Epidermal melanocyte (primary cell): ENCODE measurements around the gene GAA.

Experiments used
- DNase-seq: peaks from one replicate; pipeline ENCODE4 v3.0.0; 2011; ENCODE audit warnings: low spot score; ENCODE audit not compliant: insufficient read length

The GAA gene

DNA sequence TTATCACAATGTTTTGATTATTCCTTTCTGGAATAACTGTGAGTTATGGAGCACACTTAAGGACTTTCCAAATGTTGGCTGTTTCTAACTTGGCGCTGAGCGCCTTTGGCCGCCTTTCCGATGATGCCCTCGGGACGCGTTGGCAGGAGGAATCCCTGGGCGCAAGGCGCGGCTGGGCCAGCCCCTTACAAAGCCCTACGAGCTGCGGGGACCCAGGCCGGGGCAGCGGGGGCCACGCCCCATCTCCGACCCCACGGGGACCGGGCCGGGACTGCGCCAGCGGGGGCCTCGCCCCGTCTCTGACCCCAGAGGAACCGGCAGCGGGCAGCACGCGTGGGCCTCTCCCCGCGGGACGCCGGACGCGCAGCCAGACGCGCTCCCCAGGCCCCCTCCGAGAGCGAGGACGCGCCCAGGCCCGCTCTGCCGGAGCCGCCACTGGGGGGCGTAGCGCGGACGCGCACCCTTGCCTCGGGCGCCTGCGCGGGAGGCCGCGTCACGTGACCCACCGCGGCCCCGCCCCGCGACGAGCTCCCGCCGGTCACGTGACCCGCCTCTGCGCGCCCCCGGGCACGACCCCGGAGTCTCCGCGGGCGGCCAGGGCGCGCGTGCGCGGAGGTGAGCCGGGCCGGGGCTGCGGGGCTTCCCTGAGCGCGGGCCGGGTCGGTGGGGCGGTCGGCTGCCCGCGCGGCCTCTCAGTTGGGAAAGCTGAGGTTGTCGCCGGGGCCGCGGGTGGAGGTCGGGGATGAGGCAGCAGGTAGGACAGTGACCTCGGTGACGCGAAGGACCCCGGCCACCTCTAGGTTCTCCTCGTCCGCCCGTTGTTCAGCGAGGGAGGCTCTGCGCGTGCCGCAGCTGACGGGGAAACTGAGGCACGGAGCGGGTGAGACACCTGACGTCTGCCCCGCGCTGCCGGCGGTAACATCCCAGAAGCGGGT, at the start of gene GAA:
Gene GAA, plus strand, starts transcription at position 571 of the 935 bp plus-strand sequence. CDS start 3,006 bp downstream, outside the sequence.
- peak; percentile 94 for DNase-seq

DNA sequence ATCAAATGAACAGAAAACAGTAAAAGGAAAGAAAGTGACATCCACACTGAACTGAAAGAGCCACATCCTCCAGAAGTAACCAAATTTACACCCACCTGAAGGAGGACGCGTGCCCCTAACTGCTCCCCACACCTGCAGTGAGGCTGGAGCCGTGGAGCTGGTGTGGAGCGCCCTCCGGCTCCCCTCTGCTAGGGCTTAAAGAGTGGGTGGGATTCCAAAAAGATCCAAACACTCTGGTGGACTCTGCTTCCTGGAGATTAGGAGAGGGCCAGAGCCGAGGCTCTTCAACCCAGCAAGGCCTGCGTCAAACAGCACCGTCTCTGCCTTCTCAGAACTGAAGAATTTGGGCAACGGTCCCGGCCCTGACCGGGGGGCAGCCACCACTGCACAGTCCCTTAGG, 49.7 kb upstream of the GAA start:
- no peak for DNase-seq

DNA sequence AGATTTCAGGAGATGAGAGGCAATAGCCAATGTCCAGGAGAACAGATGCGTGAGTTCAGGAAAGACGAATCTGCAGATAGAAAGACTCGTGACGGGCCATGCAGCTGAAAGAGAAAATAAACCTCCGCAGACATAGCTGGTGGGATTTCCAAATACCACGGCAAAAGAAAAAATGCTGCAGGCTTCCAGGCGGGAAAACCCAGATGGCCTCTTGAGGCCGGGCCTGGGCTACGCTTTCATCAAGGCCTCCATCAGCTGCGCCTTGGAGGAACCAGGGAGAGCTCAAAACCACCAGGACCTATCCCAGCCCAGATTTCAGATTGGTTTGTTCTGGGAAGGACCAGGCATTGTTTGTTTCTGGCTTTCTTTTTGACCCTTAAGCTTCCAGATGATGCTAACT, 48.3 kb upstream of the GAA start:
- DNase-seq, result no peak

DNA sequence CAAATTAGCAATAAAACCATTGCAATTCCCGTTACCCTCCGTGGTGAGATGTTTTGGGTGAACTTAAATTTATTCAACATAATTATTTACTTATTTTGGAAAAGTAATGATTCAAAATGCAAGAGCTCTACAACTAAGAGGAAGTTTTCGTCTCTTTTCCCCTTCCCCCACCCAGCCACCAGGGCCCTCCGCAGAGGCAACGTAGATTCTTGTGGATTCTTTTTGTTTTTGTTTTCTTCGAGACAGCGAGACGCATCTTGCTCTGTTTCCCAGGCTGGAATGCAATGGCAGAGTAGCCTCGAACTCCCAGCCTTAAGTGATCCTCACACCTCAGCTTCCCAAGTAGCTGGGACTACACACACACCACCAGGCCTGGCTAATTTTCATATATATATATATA, 45.8 kb upstream of the GAA start:
- no peak for DNase-seq

DNA sequence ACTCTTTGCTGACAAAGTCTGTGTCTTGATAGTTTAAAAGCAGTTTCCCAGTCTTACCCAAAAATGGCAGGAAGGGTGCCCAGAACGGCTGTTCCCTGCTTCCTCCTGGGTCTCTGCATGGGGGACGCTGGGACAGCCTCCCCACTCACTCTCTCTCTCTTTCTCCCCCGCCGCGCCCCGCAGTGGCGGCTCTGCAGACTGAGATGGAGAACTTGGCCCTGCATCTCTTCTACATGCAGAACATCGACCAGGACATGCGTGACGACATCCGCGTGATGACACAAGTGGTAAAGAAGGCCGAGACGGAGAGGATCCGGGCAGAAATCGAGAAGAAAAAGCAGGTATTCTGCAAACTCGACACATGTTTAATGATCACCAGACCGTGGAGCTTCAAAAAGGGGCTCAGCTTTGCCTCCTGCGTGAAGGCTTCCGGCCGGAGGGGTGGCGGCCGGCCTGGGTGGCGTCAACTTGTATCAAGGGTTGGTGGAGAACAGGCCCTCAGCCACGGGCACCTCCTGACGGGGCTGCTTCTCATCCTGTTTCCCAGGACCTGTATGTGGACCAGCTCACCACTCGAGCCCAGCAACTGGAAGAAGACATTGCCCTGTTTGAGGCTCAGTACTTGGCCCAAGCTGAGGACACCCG, 42.9 kb upstream of the GAA start:
- DNase-seq, result no peak

DNA sequence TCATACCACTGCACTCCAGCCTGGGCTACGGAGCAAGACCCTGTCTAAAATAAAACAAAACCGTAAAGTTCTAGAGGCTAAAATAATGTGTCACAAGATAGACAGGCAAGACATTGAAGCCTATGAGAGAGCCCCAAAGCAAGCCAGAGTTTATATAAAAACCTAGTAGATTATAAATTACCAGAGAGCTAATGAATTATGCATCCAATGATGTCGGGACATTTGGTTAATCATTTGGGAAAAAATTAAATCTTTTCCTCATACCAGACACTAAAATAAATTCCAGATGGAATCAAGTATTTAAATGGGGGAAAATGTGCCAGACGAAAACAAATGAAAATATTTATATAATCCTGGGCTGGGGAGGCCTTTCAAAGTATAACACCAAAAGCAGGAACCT, 40.7 kb upstream of the GAA start:
- DNase-seq, result no peak

DNA sequence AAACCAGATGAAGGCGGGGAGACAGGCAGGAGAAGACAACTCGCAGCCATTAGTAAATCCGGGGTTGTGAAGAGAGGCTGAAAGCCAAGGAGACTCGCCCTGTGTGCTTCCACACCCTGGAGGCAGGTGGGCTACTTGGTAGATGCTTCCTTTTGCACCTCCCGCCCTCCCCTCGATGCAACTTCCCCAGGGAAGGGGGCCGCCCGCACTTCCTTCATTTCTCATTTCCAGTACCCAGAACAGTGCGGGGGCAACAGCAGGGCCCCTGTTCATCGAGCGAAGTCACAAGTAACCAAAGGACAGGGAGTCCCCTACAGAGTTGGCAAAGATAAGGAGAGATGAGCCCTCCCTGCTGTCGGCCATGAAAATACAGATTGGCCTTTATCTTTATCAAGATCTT, 40.0 kb upstream of the GAA start:
- DNase-seq, result no peak

DNA sequence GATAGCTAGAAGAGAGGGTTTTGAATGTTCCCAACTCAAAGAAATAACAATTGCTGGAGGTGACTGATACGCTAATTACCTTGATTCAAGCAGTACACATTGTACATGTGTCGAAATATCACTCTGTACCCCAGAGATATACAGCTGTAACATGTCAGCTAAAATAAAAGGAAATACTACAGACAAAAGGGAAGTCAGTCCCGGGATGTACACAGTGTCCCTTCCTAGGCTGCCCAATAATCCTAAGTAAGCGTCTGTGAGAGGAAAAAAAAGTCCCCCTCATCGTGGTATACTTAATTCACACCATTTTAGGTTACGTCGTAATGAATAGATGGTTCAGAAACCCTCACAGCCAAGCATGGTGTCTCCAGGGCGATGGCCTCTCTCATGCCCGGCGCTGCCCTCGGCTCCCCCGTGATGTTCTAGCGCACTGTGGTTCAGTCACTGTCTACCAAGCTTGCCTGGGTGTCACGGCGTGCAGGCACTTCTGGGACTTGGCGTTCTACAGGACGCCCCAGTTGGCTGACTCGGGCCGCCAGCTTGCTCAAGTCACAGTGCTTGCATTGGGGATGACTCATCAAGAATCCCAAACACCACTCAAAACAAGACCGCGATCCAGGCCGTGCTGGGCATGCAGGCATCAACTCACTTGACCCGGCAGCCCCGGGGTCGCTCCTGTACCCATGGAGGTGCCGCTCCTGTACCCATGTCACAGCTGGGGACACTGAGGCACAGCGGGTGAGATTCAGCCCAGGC, 37.4 kb upstream of the GAA start:
- DNase-seq, result no peak

DNA sequence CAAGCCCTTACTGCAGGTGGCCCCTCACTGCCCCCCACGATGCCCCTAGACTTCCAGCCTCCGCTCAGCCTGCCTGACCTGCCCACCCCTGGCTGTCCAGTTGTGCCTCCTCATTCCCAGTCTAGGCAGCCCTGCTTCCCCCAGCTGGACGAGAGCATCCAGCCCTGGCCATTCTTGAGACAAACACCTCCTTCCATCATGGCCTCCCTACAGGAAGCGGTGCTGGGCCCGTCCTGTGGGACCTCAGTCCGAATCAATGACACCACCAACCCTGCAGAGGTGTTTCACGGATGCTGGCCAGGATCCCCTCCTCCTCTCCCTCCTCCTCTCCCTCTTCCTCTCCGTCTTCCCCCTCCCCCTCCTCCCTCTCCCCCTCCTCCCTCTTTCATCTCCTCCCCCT, 36.7 kb upstream of the GAA start:
- no peak for DNase-seq

DNA sequence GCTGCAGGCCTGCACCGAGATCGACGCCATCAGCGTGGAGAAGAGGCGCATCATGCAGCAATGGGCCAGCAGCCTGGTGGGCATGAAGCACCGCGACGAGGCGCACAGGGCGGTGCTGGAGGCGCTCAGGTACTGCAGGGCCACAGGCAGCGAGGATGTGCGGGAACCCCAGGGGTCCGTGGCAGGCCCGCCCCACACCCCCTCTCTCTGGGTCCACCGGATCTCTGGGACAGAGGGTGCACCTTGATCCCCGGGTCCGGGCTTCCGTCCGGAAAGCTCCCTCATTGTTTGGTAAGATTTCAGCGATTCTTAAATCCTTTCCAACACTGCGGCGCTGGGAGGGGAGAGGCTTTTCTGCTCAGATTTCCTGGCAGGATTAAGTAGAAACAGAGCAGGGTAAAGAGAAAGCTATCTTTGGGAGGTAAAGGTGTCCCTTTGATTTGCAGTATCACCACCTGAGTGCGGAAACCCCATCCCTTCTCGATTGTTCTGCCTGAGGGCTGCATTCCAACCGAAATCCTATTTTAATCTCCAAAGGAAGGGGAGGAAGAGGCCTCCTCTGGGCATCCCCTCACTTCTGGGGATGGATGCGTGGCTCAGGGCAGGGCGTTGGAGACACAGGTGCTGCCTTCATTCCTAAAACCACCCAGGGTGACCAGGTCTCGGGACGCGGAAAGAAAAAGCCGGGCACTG, 35.8 kb upstream of the GAA start:
- DNase-seq, result no peak

DNA sequence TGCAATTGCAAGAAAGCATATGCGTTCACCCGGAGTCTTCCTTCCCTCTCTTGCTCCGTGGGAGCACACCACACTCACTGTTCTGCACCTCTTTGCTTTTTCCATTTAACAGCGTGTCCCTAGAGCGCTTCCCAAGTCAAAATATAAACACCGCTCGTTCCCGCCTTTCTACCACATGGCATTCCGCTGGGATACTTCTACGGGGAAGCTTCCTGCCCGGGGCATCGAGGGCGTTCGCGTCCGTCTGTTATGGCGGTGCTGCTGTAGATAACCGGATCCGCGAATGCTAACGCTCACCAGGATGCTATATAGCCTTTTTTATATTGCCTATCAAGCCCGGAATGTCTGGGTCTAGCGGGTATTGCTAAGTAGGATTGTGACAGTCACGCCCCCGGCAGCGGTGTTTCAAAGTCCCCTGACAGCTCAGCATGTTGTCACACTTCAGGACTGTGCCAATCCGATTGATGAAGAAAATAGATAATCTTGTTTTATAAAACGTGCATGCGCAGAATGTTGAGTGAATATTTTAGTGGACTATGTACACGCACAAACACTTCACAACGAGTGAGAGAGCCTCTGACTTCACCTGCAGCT, 33.9 kb upstream of the GAA start:
- no peak for DNase-seq

DNA sequence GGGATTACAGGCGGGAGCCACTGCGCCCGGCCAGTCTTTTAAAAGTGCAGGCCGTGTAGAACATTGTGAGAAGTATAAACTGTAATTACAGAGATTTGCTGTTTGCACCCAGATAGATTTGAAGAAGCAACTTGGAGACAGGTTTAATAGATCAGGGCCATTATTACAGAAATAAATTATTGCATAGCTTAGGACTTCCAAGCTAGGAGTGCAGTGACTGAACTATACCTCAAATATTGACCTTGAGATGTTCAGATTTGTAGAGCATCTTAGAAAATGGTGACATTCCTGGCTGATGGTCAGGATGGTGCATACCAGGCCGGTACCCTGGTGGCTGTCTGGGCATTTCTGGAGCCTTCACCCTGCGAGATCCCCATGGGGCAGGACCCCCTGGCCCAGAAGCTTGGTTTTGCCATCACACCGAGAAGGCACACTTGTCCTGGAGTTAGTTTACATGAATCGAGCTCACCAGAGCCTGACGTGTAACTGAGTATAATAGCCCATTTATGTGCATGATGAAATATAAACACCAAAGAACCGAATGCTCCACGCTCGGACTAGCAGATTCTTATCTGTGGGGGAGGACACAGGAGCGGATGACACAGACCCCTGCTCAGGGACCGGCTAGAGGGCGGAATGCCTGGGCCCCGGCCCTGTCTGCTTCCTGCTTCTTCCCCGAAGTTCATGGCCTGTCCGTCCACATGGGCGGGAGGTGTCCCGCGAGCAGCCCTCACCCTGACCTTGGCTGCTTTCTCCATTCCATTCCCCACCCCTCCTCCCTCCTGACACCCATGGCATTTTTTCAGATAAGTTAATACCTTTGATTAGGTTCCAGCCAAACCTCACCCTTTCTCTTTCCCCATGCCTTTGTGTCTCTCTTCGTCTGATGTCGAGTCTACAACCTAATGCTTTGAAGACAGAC, 32.8 kb upstream of the GAA start:
- DNase-seq, result no peak

DNA sequence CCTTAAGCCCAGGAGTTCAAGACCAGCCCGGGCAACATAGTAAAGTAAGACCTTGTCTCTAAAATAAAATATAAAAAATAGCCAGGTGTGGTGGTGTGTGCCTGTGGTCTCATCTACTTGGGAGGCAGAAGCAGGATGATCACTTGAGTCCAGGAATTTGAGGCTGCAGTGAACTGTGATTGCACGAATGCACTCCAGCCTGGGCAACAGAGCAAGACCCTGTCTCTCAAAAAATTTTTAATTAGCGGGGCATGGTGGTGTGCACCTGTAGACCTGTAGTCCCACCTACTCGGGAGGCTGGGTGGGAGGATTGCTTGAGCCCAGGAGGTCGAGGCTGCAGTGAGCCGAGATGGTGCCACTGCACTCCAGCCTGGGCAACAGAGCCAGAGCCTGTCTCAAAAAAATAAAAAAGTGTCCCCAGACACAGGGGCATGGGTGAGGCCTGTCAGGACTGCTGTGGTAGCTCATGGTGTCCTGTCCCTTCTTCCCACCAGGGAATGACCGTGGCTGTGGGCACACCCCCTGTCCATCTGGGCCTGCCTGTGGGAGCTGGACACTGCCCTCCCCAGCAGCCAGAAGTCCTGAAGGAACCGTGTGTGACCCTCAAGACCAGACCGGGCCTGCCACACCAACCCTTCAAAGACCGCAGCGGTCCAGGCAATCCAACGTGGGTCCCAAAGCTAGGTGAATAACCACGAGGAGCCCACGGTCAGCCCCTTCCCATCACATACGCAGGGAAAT, 30.8 kb upstream of the GAA start:
- no peak for DNase-seq

DNA sequence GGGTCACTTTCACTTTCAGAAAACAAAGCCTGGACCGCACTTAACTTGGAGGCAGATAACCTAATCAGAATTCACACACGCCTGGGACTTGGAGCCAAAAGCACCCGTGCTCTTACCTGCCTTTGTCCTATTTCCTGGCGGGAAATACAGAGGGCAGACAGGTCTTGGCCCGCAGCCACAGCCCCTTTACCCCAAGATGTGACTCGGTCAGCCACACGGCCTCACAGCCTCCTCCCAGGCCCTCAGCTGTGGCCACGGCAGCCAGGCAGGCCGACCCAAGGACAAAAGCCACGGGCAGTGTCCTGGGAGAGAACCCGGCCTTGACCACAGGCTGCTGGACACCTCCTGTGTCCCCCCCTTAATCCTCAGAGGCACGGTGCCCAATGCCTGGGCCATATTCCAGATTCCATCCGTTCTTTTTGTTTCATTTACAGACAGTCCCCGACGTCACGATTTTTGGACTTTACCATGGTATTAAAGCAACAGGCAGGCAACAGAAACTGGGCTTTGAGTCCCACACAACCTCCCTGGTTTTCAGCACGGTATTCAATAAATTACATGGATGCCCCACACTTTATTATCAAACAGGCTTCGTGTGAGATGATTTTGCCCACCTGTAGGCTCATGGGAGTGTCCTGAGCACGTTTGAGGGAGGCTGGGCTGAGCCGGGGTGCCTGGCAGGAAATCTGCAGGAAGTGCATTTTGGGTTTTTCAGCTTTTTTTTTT, 30.1 kb upstream of the GAA start:
- DNase-seq, result no peak

DNA sequence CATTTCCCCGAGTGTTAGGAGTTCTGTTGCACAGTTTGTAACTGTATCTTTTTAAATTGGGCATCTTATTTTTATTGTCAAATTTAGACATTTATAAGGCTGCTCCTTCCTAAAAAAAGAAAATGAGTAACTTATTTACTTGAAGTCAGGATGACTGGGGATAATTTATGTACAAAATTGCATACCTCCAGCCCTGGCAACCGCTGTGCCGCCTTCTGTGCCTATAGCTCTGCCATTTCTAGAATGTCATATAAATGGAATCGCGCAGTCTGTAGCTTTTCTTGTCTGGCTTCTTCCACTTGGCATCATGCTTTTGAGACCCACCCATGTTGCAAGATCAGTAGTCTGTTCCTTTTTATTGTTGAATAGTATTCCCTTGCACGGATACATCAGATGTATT, 29.0 kb upstream of the GAA start:
- DNase-seq, result no peak

DNA sequence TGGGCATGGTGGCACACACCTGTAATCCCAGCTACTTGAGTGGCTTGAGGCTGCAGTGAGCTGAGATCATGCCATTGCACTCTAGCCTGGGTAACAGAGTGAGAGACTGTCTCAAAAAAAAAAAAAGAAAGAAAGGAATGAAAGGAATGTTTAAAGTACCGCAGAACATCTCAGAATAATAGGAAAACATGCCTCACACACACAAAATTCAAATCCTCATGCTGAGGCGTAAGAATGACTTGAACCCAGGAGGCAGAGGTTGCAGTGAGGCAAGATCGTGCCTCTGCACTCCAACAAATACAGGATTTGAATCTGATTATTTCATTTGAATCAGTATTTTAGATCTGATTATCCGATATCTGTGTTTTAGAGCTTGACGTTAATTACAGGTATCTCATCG, 21.3 kb upstream of the GAA start:
- no peak for DNase-seq

DNA sequence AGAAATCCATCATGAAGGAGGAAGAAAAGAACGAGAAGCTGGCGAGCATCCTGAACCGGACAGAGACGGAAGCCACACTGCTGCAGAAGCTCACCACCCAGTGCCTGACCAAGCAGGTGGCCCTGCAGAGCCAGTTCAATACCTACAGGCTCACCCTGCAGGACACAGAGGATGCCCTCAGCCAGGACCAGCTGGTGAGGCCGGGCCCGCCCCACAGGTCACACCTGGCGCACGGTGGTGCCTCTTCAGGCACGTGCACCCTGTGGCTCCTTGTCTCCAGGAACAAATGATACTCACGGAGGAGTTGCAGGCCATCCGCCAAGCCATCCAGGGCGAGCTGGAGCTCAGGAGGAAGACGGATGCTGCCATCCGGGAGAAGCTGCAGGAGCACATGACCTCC, 19.8 kb upstream of the GAA start:
- no peak for DNase-seq

DNA sequence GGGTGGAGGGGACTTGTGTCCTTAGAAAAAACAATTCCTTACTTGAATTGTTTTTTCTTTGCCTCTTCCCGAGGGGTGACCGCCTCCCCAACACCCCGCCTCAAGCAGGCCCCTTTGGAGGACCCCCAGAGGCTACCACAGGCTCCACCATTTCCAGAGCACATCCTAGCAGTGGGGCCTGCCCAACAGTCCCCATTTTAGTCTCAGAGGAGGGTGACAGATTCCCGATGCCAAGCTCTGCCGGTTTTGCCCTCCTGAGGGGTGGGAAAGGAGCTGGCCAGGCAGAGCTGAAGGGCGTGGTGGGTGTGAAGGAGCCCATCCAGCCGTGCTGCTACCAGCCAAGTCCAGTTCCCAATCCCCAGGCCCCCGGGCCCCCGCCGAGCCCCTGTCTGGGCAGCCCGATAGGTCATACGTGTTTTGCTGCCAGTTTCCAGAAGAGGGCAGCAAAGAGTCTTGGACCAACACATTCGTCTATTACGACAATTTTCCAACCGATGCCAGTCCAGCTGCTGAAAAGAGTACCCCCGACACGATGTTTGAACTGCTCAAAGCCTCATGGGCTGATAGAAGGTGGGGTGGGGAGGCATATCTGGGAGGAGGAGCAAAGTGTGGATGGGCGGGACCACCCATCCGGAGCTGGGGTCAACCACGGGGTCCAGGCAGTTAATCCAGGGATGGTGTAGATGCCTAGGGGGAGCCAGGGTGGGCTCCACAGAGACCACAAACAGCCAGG, 18.8 kb upstream of the GAA start:
- DNase-seq, result peak; percentile 85
